SK-N-DZ (cell line): ENCODE measurements around the gene TBX2.
"Not testable (repeated sequence)": the region's sequence is repeated elsewhere in the genome, so short reads cannot be mapped to it uniquely, and the experiment has no call there.

ENCODE experiments used
- DNase-seq: peaks from one replicate; pipeline ENCODE4 v3.0.0-alpha.2; 2015; ENCODE audit warnings: low spot score

TBX2 gene

DNA sequence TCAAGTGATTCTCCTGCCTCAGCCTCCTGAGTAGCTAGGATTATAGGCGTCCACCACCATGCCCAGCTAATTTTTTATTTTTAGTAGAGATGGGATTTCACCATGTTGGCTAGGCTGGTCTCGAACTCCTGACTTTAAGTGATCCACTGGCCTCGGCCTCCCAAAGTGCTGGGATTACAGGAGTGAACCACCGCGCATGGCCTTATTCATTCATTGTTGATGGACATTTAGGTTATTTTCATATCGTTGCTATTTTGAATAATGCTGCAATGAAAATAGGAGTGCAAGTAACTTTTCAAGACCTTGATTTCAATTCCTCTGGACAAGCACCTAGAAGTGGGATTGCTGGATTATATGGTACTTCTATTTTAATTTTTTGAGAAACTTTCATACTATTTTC lies 30.2 kb downstream of the TBX2 start:
- DNase-seq: not testable (repeated sequence)

DNA sequence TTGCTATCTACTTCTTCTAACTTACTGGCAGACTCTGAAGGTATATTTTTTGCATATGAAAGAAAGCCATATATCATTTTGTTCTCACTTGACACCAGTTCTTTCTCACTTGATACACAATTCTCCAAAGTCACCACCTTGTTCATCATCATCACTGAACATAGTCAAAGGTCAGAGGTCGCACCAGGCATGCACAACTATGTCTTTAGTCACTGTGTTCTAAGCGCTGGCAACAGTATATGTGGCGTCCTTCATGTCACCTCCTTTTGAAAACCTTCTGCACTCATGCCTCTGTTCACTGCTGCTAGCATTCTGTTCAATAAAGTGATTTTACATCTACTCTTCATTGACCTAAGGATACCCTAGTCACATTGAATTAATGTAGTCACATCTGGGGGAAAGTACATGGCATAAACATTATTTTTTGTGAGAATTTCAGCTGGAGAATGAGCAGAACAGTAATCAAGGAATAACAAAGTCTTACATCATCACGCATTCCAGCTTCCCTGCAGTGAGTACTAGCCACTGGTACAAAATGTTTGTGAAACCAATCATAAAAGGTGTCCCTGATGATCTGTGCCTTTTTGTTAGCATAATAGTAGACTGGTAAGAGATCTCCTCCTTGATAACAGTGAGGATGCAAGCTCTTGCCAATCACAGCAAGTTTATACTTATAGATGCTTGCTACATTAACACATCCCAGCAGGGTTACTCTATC lies 32.1 kb downstream of the TBX2 start:
- DNase-seq: no peak

DNA sequence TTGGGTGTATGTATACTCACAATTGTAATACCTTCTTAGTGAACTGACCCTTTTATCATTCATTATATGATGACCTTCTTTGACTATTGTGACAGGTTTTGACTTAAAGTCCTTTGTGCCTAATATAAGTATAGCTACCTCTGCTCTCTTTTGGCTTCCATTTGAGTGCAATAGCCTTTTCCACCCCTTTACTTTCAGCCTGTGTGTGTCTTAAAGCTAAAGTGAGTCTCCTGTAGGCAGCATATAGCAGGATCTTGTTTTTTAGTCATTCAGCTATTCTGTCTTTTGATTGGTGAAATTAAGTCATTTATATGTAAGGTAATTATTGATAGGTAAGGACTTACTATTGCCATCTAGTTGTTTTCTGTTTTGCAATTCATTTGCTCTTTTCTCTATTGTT lies 36.6 kb downstream of the TBX2 start:
- DNase-seq: no peak

DNA sequence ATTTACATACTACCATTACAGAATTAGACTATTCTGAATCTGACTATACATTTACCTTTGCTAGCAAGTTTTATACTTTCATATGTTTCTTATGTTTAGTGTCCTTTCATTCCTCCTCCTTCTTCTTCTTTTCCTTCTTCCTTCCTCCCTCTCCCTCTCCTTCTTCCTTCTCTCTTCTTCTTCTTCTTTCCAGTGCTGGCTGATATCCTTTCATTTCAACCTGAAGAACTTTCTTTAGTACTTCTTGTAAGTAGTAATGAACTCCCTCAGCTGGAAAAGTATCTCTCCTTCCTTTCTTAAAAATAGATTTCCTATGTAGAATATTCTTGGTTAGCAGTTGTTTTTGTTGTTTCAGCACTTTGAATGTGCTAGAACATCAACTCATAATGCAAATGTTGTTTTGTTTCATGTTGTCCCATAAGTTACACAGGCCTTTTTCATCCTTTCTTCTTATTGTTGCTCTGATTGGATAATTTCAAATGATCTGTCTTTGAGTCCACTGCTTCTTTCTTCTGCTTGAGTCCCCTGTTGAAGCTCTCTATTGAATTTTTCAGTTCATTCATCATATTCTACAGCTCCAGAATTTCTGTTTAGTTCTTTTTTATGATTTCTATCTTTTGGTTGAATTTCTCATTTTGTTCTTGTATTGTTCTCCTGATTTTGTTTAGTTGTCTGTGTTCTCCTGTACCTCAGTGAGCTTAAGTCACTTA lies 37.5 kb downstream of the TBX2 start:
- DNase-seq: no peak

DNA sequence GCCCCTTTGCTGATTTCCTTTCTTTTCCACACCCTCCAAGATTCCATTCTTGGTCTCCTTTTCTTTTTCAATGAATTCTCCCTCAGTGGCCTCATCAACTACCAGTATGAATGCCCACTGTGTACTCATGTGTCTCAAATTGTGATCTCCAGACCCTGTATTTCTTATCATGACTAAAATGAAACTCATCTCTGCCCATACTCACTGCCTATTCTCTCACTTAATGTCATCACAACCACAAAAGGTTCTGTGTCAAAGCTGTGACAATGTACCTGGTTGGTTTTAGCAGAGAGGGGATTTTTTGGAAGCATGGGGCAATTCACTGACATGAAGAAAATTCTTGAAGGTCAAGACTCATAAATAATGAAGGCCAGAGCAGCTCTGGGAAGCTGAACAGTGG lies 41.1 kb downstream of the TBX2 start:
- no peak for DNase-seq

DNA sequence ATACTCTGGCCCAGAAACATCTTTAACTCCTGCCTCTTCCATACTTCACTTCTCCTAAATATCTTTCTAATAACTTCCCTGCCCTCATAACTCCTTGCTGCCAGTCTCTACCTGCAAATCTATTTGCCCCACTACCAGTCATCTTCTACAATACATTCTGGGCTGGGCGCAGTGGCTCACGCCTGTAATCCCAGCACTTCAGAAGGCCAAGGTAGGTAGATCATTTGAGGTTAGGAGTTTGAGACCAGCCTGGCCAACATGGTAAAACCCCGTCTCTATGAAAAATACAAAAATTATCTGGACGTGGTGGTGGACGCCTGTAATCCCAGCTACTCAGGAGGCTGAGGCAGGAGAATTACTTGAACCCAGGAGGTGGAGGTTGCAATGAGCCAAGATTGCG lies 41.9 kb downstream of the TBX2 start:
- not testable (repeated sequence) for DNase-seq

DNA sequence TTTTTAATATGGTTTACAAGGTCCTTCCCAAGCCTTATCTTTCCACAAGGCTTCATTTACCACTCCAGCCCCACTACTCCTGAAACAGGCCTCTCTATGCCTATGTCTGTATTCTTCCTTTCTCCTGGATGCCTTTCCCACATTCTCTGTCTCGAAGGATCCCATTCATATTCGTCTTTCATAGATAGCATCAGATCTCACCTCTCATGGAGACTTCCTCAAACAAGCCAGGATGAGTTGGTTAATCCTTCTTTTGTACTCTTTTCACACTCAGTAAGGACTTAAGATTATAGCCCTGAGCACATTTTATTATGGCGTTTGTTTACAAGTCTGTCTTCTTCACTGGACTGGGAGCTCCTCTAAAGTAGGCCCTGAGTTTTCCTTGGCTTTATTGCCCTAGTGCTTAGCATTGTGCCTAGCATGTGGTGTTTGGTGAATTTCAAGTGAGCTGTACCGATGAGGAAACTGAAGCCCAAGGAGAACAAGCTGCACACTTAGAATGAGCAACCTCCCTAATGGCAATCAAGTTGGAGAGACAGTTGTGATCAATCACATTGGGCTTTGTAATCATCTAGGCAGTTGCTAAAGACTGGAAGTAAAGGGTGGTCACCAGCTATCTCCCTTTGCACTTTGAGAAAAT lies 42.6 kb downstream of the TBX2 start:
- DNase-seq: no peak

DNA sequence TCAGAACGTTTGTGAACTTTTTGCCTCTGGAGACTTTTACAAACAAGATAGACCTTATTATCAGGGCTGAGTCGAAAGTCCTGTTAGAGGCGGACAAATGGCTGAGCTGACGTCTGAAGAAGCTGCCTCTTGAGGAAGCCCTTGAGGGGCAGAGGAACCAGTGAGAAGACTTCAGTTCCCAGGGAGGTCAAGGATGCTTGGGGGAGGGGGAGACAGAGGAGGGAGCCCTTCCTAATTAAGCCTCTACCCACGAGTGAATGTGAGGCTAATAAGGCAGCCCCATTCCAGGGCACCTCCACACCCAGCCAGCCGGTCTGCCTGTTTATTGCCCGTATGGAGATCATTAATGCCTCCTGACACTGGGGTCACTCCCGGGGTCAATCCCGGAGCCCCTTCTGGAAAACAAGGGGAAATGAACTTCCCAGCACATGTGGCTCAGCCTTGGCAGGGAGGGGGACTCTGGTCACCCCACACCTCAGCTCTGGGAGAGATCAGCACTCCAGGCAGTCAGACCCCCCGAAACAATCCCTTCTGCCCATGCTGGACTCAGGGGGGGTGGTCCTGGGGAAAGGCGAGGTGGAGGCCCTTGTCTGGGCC lies 43.3 kb downstream of the TBX2 start:
- peak; percentile 40 for DNase-seq

DNA sequence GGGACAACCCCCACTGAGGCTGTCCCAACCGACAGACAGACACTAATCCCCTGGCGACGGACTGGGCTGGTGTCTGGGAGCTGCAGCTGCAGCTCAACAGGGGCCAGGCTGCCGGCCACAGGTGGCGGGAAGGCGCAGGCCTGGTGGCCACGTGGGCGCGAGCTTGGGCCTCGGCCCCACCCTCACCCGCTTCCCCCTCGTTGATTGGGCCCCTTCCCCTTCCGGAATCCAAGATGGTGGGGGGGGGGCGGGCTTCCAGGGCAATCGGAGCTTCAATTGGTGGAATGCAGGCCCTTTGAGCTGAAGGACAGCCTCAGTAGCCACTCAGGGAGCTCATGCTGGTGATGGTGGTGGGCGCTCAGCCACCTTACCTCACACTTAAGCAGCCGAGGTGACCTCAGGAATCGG lies 43.8 kb downstream of the TBX2 start:
- DNase-seq: peak; percentile 72

DNA sequence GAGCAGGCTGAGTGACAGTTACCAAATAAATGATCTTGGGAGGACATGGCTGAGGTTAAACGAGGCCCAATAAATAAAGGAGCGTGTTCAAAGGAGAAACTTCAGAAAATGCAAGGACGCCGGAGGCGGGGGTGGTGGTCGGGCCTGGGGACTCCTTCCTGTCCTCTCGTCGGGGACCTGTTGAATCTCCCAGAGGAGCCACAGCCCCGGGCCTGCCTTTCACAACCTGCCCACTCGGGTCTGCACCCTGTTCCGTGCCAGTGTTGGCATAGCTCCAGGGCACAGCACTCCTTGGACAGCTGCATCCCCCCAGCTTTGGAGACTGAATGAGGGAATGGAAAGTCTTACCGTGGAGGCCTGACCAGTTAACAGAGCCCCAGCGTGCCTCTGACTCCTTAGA lies 44.4 kb downstream of the TBX2 start:
- DNase-seq: no peak

DNA sequence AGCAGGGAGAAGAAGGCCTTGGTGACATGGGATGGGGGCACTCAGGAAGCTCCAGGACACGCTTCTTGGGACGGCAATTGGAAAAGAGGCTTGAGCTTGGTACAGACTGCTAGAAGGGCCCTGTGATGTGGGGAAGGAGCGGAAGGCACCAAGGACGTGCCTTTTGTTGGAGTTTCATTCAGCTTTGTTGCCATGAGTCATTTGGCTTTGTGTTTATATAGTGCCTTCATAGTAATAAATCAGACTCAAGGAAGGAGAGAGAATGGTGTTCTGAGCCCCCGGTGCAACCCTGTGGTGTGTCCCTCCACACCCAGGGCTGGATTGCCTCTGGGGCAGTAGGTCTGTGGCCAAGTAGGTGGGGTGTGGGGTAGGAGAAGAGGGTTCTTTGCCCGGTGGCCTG lies 45.2 kb downstream of the TBX2 start:
- no peak for DNase-seq

DNA sequence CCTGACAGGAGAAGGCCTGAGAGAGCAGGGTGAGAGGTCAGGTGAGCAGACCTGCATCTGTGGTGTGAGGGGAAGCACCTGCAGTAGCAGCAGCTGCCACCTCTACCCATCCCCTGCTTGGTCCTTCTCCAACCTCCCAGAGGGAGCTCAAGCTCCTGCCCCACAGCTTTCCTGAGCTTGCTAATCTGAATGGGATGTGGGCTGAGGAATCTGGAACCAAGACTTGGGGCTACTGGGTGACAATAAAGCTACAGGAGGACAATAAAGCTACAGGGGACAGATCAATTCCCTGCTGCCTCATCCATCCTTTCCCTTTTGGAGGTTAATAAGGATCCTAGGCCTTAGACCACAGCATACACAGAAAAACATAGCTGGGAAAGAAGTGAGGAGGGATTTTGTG lies 47.7 kb downstream of the TBX2 start:
- DNase-seq: no peak

DNA sequence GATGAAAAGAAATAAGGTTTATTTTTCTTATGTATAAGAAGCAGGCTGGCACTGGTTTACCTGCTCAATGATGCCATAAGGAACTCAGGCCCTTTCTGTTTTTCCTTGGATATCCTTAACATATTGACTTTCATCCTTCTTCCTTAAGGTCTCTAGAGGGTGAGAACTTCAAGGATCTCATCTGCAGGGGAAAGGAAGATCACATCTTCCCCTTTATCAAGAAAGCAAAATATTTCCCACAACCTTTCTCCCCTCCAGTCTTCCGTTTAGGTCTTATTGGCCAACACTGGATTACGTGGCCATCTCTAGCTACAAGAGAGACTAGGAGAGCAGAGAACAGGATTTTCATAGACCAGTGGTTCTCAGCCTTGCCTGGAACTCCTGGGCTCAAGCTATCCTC lies 48.4 kb downstream of the TBX2 start:
- DNase-seq: no peak

DNA sequence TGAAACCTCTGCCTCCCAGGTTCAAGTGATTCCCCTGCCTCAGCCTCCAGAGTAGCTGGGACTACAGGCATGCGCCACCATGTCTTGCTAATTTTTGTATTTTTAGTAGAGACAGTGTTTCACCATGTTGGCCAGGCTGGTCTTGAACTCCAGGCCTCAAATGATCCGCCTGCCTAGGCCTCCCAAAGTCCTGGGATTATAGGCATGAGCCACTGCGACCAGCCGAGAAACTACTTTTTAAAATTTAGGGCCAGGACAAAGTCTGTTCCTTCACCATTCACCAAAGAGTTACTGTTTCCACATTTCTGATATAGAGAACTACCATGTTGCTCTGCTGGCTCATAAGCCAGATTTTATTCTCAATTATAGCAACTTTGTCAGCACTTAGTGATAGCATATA lies 49.5 kb downstream of the TBX2 start:
- DNase-seq: not testable (repeated sequence)

DNA sequence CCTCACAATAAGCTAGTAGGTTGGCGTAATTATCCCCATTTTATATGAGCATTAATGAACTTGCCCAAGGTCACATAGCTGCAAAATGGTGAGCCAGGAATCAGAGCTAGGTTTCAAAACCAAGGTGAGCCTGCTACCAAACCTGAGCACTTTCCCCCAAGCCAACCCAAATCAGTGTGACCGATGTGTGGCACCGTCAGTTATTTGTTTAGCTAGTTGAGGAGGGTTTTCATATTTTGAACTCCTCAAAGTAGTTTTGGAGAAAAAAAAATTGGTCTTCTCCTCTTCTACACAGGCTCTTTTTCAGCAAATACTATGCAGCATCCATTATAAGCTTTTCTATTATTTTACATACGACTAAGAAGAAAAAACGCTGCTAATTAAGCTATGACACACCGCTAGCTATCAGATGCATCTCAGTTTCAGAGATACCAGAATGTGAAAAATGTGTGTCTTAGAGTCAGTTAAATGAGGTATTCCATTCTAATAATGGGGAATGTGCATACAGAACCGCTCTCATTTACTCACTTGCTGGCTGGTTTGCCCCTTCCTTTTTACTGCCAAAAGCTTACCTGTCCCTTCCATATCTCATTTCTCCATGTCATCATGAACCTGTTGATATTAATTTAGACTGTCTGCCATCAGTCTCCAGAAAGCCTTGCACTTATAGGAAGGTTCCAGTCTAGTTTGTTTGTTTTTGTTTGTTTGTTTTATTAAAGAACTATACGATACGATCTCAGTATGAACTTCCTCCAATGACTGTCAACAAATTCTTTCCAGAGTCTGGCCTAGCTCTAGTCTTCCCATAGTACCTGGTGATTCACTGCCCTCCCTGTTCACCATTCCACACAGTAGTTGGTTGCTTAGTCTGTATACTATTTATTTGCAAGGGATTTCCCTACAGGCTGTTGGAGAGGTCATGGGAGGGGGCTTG lies 50.3 kb downstream of the TBX2 start:
- no peak for DNase-seq

DNA sequence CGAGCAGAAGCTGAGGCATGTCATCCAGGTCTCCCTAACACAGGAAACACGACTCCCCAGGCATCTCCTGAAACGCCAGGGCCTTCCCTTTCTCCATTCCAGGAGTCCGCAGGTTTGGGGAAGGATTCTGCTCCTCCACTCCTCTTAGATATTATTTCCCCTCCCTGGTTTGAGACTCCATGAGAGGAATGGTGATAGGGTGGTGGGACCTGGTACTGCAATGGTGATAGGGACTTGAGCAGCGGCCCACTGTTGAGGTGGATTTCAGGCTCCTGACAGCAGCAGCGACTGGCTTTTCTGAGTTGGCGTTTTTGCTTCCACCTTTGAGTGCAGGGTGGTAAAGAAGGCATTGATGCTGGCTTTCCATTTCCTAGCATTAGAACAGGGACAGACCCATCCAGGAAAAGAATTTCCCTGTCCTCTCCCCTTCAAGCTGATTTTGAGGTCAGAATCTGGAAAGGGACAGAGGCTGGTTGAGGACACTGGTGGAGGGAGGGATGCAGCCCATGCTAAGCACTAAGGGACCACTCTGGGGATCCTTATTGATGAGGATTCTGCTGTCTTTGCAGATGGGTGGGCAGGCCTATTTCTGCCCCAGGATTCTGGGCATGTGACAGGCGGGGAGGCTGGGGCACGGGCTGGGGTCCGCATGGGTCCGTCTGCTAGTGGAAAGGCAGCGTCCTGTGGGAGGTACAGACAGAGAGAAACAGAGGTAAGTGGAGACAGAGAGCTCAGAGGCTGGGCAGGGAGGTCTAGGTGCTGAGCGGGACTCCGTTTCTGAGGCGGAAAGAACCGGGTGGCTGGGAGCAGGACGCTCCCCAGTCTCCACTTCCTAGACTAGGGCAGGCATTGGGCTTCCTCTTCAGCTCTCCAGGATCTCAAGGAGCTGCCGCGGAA lies 51.2 kb downstream of the TBX2 start:
- DNase-seq: peak; percentile 46

DNA sequence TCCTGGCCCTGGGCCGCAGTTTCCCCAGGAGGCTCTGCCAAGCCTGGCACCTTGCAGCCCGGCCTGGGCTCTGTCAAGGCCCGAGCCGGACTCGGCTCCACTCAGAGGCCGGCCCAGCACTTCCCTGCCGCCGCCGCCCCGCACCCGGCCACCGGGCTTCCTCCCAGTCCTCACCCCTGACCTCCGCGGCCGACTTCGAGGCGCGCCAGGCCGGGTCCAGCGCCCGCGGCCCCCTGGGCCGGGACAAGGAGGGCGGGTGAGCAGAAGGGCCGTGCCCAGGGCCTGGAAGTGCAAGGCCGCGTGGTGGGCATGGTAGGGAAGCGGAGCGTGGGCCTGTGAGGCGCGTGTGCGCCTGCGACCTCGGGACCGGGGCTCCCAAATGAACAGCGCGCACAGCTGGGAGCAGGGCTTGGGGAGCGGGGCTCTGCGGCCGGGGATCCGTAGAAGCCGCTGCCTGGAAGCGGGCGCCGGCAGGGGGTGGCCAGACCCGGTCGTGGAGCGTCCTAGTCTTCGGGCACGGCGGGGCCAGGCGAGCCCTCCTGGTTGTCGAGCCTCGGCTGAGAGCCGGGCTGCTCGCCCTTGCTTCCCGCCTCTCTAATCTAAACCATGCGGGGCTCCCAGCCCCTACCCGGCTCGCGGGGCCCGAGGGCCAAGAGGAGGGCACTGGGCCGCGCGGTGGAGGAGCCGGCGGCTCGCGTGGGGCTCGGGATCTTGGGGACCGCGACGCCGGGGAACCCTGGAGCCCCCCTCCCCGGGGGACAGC lies 52.1 kb downstream of the TBX2 start:
- no peak for DNase-seq

DNA sequence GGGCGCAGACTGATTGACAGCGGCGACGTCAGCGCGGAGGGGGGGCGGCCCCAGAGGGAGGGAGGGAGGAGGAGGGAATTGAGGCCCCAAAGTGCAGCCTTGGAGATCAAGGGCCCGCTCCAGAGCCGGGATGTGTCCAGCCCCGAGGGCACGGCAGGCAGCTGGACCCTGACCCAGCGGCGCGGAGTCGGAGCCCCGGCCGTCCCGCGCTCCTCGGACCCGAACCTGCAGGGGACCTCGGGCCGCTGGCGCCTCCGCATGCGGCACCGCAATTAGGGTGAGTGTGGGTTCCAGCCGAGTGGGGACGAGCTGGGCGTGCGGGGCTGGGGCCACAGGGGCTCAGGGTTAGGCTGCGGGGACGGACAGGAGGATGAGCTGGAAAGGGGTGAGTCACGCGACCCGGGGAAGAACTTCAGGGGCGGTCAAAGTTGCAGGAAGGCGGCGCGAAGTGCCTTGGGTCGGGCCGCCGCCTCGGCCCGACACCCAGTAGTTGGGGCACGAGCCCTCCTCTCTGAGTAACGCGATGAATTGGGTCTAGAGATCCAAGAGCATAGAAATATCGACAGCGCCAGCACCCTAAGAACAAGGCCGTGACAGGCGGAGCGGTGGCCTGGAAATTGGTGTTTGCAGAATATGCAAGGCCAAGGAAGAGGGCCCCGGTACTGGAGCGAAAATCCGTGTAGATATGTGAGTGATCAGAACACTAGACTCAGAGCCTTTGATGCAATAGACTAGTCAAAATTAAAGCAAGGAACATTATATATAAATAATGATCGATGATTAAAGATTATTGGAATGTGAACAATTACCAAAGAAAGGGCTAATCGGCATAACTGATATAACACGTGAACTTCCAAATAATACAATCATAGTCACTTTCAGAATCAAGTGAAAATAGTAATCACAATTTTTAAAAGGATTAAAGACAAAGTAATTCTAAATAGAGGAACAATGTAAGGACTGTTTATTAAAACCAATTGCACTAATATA lies 53.0 kb downstream of the TBX2 start, which contains the start of gene TBX4:
Gene TBX4 (plus strand): TSS at position 122 of the 990 bp plus-strand sequence. CDS start 4,069 bp downstream, outside the sequence.
- DNase-seq: no peak
